HCT116 (cell line): Measurements from ENCODE around the gene G6PD. TPM values are rescaled to one million over a fixed set of nuclear protein-coding genes. Genes with fewer than 3 reads are reported as not detected.

Experiments
- ATAC-seq: fragments of 200-7000 bp; cut with Tn5 transposase; 2 replicates; pipeline ENCODE4 v1.9.1; 2020; ENCODE audit warnings: mild to moderate bottlenecking, moderate library complexity
- BruUV-seq: library from RNA; stranded (reverse); fragments of 400-500 nt; replicated peaks from 2 replicates; lab custom pipeline; 2021; lab: Mats Ljungman, UMichigan
- CTCF ChIA-PET: fragments of 300-600 bp; sonication (Branson Sonifier 250); formaldehyde crosslinking; loops from one replicate; lab custom pipeline; 2021; ENCODE audit warnings: antibody characterized with exemption; lab: Charles Lee
- POLR2A ChIA-PET: fragments of 300-600, 350-600 bp; sonication (Branson Sonifier 250); formaldehyde crosslinking; loops from one replicate; lab custom pipeline; 2021; ENCODE audit warnings: antibody characterized with exemption; lab: Charles Lee
- RAD21 ChIA-PET, 2 experiments: fragments of 300-600 bp; sonication (Branson Sonifier 250); formaldehyde crosslinking; loops; one replicate each; lab custom pipeline; 2023; ENCODE audit warnings: low total read pairs in 2 of 2; ENCODE audit not compliant: uncharacterized antibody in 2 of 2, unreplicated experiment in 2 of 2, low non-redundant PET in 1 of 2; lab: Charles Lee
- DNase-seq: peaks from one replicate; pipeline ENCODE4 v3.0.0-alpha.2; 2010; ENCODE audit warnings: low read depth, low spot score
- H2AFZ ChIP-seq: fragments of 200-600 bp; shearing (Covaris generic), sonication (generic); 2 replicates; pipeline ENCODE4 v1.6.1; 2017; ENCODE audit warnings: low read depth, mixed run types, mixed read lengths, antibody characterized with exemption, low read length; ENCODE audit not compliant: poor library complexity, severe bottlenecking
- H3K27ac ChIP-seq: 2 replicates; pipeline ENCODE4 v1.5.1; 2012; ENCODE audit warnings: low read depth, low read length
- H3K27me3 ChIP-seq: fragments of 200-600 bp; sonication (generic); 2 replicates; pipeline ENCODE4 v1.6.1; 2016; ENCODE audit warnings: mixed run types, low read length, mixed read lengths; ENCODE audit not compliant: insufficient read depth
- H3K36me3 ChIP-seq, 2 experiments: fragments of 200-500 bp in 1 of 2; fragments of 200-600 bp in 1 of 2; sonication (Bioruptor generic) in 1 of 2; sonication (generic) in 1 of 2; 2 replicates each; pipeline versions ENCODE4 v1.5.1 to v1.6.1; 2014 to 2016; ENCODE audit warnings: low read length in 2 of 2, inconsistent platforms in 1 of 2, mixed read lengths in 1 of 2, mixed run types in 1 of 2; ENCODE audit not compliant: insufficient read depth in 2 of 2, control insufficient read depth in 1 of 2
- H3K4me1 ChIP-seq, 2 experiments: fragments of 200-600 bp in 1 of 2; sonication (generic) in 1 of 2; 2 replicates each; pipeline versions ENCODE4 v1.5.1 to v1.6.1; 2012 to 2017; ENCODE audit warnings: low read length in 2 of 2, inconsistent platforms in 1 of 2, mild to moderate bottlenecking in 1 of 2, mixed read lengths in 1 of 2, mixed run types in 1 of 2, moderate library complexity in 1 of 2; ENCODE audit not compliant: insufficient read depth in 2 of 2, control insufficient read depth in 1 of 2
- H3K4me2 ChIP-seq: fragments of 200-600 bp; sonication (generic); 2 replicates; pipeline ENCODE4 v1.6.1; 2017; ENCODE audit warnings: mixed run types, low read length, mixed read lengths
- H3K4me3 ChIP-seq, 2 experiments: fragments of 200-600 bp in 1 of 2; sonication (generic) in 1 of 2; replicated peaks in 1 of 2; 2 replicates each; pipeline ENCODE4 v1.5.1; 2011 to 2016; ENCODE audit warnings: low read length in 2 of 2, control low read depth in 1 of 2, low read depth in 1 of 2, mild to moderate bottlenecking in 1 of 2, mixed read lengths in 1 of 2, mixed run types in 1 of 2
- H3K79me2 ChIP-seq: fragments of 200-600 bp; sonication (generic); 2 replicates; pipeline ENCODE4 v1.6.1; 2017; ENCODE audit warnings: mild to moderate bottlenecking, mixed run types, low read length, moderate library complexity, mixed read lengths; ENCODE audit not compliant: insufficient read depth
- H3K9ac ChIP-seq: fragments of 200-600 bp; sonication (generic); 2 replicates; pipeline ENCODE4 v1.6.1; 2016; ENCODE audit warnings: low read length, mixed read lengths
- H3K9me2 ChIP-seq: fragments of 200-600 bp; sonication (generic), shearing (Covaris generic); 2 replicates; pipeline ENCODE4 v1.6.1; 2017; ENCODE audit warnings: mixed run types, mild to moderate bottlenecking, moderate library complexity; ENCODE audit not compliant: insufficient read depth
- H3K9me3 ChIP-seq, 2 experiments: fragments of 200-500 bp in 1 of 2; fragments of 200-600 bp in 1 of 2; sonication (Bioruptor generic) in 1 of 2; sonication (generic) in 1 of 2; 2 replicates each; pipeline ENCODE4 v1.6.1; 2014 to 2017; ENCODE audit warnings: low read length in 2 of 2, mixed read lengths in 2 of 2, inconsistent platforms in 1 of 2, low read depth in 1 of 2, mild to moderate bottlenecking in 1 of 2, mixed run types in 1 of 2, moderate library complexity in 1 of 2; ENCODE audit not compliant: control insufficient read depth in 1 of 2, insufficient read depth in 1 of 2
- H4K20me1 ChIP-seq: fragments of 200-600 bp; sonication (generic), shearing (Covaris generic); 2 replicates; pipeline ENCODE4 v1.6.1; 2017; ENCODE audit warnings: mixed run types, mild to moderate bottlenecking, moderate library complexity; ENCODE audit not compliant: insufficient read depth
- ATF3 ChIP-seq: IDR thresholded peaks from 2 replicates; pipeline ENCODE4 v1.6.1; 2012
- CBX3 ChIP-seq: IDR thresholded peaks from 2 replicates; pipeline ENCODE4 v1.6.1; 2012; ENCODE audit warnings: low read depth
- CTCF ChIP-seq, 3 experiments: fragments of 200-600 bp in 1 of 3; sonication (generic) in 1 of 3; IDR thresholded peaks in 2 of 3; conservative IDR thresholded peaks in 1 of 3; 2 replicates each; pipeline ENCODE4 v1.5.1; 2012 to 2017; ENCODE audit warnings: low read depth in 2 of 3, low read length in 2 of 3, antibody characterized with exemption in 1 of 3, borderline replicate concordance in 1 of 3, control low read depth in 1 of 3, mild to moderate bottlenecking in 1 of 3, mixed read lengths in 1 of 3, mixed run types in 1 of 3, moderate library complexity in 1 of 3; ENCODE audit not compliant: insufficient read depth in 1 of 3
- EGR1 ChIP-seq: IDR thresholded peaks from 2 replicates; pipeline ENCODE4 v1.6.1; 2012; ENCODE audit warnings: low read depth
- EZH2 ChIP-seq: fragments of 200-600 bp; sonication (generic); IDR thresholded peaks from 2 replicates; pipeline ENCODE4 v1.6.1; 2017; ENCODE audit warnings: antibody characterized with exemption, mixed run types
- EZH2phosphoT487 ChIP-seq: fragments of 200-600 bp; IDR thresholded peaks from 2 replicates; pipeline ENCODE4 v1.6.1; 2018; ENCODE audit warnings: antibody characterized with exemption, borderline replicate concordance
- FOSL1 ChIP-seq: IDR thresholded peaks from 2 replicates; pipeline ENCODE4 v1.6.1; 2012; ENCODE audit warnings: low read depth
- JUND ChIP-seq: IDR thresholded peaks from 2 replicates; pipeline ENCODE4 v1.6.1; 2012
- POLR2A ChIP-seq: IDR thresholded peaks from 2 replicates; pipeline ENCODE4 v1.7.0; 2011; ENCODE audit warnings: borderline replicate concordance; ENCODE audit not compliant: insufficient read depth, insufficient read length; ENCODE audit errors: extremely low read depth
- POLR2AphosphoS5 ChIP-seq: IDR thresholded peaks from 2 replicates; pipeline ENCODE4 v1.6.1; 2011; ENCODE audit warnings: mild to moderate bottlenecking, low read depth, low read length, moderate library complexity
- RAD21 ChIP-seq: IDR thresholded peaks from 2 replicates; pipeline ENCODE4 v1.6.1; 2012; ENCODE audit warnings: low read depth, mild to moderate bottlenecking
- REST ChIP-seq: IDR thresholded peaks from 2 replicates; pipeline ENCODE4 v1.6.1; 2012; ENCODE audit warnings: low read depth
- SIN3A ChIP-seq: IDR thresholded peaks from 2 replicates; pipeline ENCODE4 v1.6.1; 2012; ENCODE audit warnings: low read depth
- SP1 ChIP-seq: IDR thresholded peaks from 2 replicates; pipeline ENCODE4 v1.6.1; 2012; ENCODE audit warnings: low read depth
- SRF ChIP-seq: IDR thresholded peaks from 2 replicates; pipeline ENCODE4 v1.6.1; 2012; ENCODE audit warnings: low read depth
- TCF7L2 ChIP-seq: IDR thresholded peaks from 2 replicates; pipeline ENCODE4 v1.7.0; 2011; ENCODE audit warnings: borderline replicate concordance, inconsistent platforms; ENCODE audit not compliant: insufficient read depth, insufficient read length; ENCODE audit errors: extremely low read depth
- YY1 ChIP-seq: IDR thresholded peaks from 2 replicates; pipeline ENCODE4 v1.6.1; 2011; ENCODE audit warnings: low read length, low read depth, moderate library complexity, mild to moderate bottlenecking; ENCODE audit not compliant: insufficient replicate concordance; ENCODE audit errors: extremely low read depth
- ZBTB33 ChIP-seq: IDR thresholded peaks from 2 replicates; pipeline ENCODE4 v1.6.1; 2011; ENCODE audit warnings: mild to moderate bottlenecking, low read length, moderate library complexity; ENCODE audit not compliant: insufficient replicate concordance; ENCODE audit errors: extremely low read depth
- ZFX ChIP-seq: fragments of 450-650 bp; IDR thresholded peaks from 2 replicates; pipeline ENCODE4 v1.6.1; 2017
- ZNF274 ChIP-seq: fragments of 200-500 bp; sonication (Bioruptor generic); IDR thresholded peaks from 2 replicates; pipeline ENCODE4 v1.6.1; 2014; ENCODE audit warnings: mild to moderate bottlenecking, low read depth, low read length, inconsistent platforms
- intact Hi-C: fragments of 100-400 bp; cut with micrococcal nuclease; formaldehyde crosslinking; loops from 2 replicates; pipeline ENCODE4 v1.10.0; 2022
- total RNA-seq: library from RNA; stranded (reverse); gene quantifications from one replicate; pipeline ENCODE4 v1.2.1, GENCODE V29; 2021; ENCODE audit not compliant: unreplicated experiment

G6PD gene
- total RNA-seq, 1 experiment from 2014 or later: 109 TPM

GRCh38 chrX:154595559-154596249 lies 49.1 kb upstream of the G6PD start:
- Histone ChIP-seq H3K4me1 (peaks cover 17 to 23% of the 10 kb centered on the region in 2 experiments), H3K36me3 (no peaks in the 10 kb centered on the region), H3K4me2 (no peak overlapping the region), H3K4me3 (no peak overlapping the region), H3K9ac (no peak overlapping the region), H3K79me2 (no peaks in the 10 kb centered on the region), H3K9me3 (no peaks in the 10 kb centered on the region), H3K27me3 (no peaks in the 10 kb centered on the region), H3K27ac (no peak overlapping the region), H2AFZ (no peak overlapping the region), H4K20me1 (no peaks in the 10 kb centered on the region), H3K9me2 (no peaks in the 10 kb centered on the region)
- ChIA-PET CTCF (no interaction called here), RAD21 (no interaction called here), POLR2A (no interaction called here)
- TF ChIP-seq ATF3: no peak
- TF ChIP-seq JUND: no peak
- no peak for TF ChIP-seq REST
- no peak for TF ChIP-seq ZNF274
- no peak for TF ChIP-seq EGR1
- no peak for TF ChIP-seq FOSL1
- TF ChIP-seq SRF: no peak
- no peak for TF ChIP-seq SP1
- TF ChIP-seq YY1: no peak
- TF ChIP-seq RAD21: no peak
- TF ChIP-seq TCF7L2: no peak
- TF ChIP-seq ZBTB33: no peak
- TF ChIP-seq SIN3A: no peak
- TF ChIP-seq EZH2: no peak
- no peak for TF ChIP-seq ZFX
- no peak for TF ChIP-seq CBX3
- TF ChIP-seq POLR2A: no peak
- no peak for TF ChIP-seq CTCF (IDR thresholded peaks at IDR 0.05 in 2 of 3, conservative IDR thresholded peaks at IDR 0.05 in 1 of 3; ENCODE audit: borderline replicate concordance in 1 of 3, insufficient read depth in 1 of 3, low read depth in 2 of 3, low read length in 2 of 3)
- TF ChIP-seq POLR2AphosphoS5: no peak
- no peak for TF ChIP-seq EZH2phosphoT487
- intact Hi-C loops: no loop called here
- DNase-seq: no peak
- ATAC-seq: no peak
- no TSS peak for BruUV-seq
